ENCODE measurements around the gene TMC1.
"Not testable (repeated sequence)": the region's sequence is repeated elsewhere in the genome, so short reads cannot be mapped to it uniquely, and the experiment has no call there.

TMC1 gene

GRCh38 chr9:72521416-72521815 is at the start of gene TMC1:
Gene TMC1 (plus strand): TSS chr9:72521608. CDS start chr9:72648649, 127,041 bp downstream.
- DNase-seq (ENCODE audit: low read depth): not testable (repeated sequence)

- no peak for DNase-seq (ENCODE audit: low read depth)
Observed at GRCh38 chr9:72473474-72474261, 47.7 kb upstream of the TMC1 start.

DNA sequence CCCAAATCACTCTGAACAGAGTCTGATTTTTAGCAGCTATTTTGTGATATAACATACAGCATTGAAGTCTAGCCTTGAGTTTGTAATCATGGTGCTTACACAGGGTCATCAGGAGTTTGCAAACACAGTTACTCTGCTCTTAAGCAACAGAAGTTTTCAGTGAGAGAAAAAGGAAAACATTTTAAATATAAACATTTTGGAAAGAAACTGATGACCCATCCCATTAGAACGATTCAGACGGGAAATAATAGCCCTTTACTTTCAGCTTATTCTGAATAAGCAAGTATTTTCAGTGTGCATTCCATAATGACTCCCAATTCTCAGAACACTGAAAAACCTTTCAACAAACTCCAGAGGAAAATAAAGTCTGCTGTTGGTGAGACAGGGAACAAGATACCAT is 46.7 kb upstream of the TMC1 start:
- no peak for DNase-seq (ENCODE audit: low read depth)

DNA sequence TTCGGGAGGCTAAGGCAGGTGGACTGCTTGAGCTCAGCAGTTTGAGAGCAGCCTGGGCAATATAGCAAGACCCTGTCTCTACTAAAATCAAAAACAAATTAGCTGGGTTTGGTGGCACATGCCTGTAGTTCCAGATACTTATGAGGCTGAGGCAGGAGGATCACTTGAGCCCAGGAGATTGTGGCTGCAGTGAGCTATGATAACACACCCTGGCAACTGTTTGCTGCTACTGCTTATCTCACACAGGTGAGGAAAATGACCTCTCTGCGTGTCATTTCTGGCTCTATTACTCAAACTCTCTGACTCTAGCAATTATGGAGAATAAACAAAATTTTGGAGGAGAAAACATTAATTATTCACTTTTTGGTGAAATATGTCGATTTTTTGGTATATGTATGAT is 45.3 kb upstream of the TMC1 start:
- no peak for DNase-seq (ENCODE audit: low read depth)

GRCh38 chr9:72476617-72477437 is 44.6 kb upstream of the TMC1 start:
- peak; percentile 20 for DNase-seq (ENCODE audit: low read depth)

DNA sequence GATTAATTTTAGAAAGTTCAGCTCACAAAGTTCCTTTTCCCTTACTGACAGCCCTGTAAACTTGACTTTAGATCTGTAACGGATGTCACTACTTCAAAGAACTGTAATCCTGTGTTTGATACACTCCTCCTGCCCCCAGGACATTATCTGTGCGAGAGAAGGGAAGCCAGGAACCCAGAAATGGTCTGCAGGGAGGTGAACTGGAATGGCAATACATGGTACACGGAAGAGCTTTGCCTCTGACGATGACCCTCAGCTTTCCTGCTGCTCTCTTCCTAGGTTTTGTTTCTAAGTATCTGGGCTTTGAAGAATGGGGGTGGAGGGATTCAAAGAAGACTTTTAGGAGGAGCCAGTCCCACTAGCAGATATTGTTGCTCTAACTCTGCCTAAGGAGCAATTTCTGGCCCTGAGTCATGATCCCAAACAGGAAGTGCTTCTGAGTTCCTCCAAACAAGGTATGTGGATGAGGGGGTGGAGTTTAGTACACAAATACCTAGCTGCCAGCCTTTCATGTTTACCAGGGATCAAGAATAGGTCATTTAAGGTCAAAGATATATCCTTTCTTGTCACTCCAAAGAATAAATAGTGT is 43.4 kb upstream of the TMC1 start:
- DNase-seq (ENCODE audit: low read depth): no peak

DNA sequence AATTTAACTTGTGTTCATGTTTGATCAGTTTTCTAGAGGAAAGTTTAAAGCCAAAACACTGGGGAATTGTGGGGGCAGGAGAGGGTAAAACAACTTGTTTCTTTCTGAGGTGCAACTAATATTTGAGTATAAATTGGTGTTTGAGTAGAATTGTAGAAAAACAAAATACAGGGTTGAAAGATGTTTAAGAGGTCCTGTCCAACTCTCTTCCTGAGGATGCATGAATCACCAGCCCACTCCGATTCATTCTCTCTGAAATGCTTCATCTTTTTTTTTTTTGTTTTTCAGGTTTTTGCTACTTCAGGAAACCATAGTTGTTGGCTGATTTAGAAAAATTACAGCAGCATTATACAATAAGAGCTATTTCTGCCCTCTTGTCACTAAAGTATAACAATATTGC is 42.4 kb upstream of the TMC1 start:
- DNase-seq (ENCODE audit: low read depth): no peak

DNA sequence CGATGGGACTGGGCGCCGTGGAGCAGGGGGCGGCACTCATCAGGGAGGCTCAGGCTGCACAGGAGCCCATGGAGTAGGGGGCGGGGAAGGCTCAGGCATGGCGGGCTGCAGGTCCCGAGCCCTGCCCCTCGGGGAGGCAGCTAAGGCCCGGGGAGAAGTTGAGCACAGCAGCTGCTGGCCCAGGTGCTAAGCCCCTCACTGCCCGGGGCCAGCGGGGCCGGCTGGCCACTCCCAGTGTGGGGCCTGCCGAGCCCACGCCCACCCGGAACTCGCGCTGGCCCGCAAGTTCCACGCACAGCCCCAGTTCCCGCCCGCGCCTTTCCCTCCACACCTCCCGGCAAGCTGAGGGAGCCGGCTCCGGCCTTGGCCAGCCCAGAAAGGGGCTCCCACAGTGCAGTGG is 41.1 kb upstream of the TMC1 start:
- DNase-seq (ENCODE audit: low read depth): not testable (repeated sequence)

DNA sequence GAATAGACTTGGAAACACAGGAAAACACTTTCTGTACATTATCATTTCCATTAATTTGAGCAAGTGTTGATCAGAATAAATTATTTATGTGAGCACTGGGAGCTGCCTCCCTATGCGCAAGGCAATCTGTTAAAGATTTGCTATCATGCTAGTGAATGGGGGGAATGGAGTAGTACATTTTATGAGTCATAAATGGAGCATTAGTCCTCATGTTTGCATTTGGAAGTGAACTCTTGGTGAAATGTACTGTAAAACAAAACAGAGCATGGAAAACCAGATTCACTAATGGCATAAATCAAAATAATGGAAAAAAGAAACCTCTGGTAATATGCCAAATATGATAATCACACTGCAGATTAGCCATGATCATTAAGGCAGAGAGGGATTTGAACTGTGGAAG is 40.5 kb upstream of the TMC1 start:
- DNase-seq (ENCODE audit: low read depth): no peak

GRCh38 chr9:72485821-72486593 is 35.4 kb upstream of the TMC1 start:
- no peak for DNase-seq (ENCODE audit: low read depth)

DNA sequence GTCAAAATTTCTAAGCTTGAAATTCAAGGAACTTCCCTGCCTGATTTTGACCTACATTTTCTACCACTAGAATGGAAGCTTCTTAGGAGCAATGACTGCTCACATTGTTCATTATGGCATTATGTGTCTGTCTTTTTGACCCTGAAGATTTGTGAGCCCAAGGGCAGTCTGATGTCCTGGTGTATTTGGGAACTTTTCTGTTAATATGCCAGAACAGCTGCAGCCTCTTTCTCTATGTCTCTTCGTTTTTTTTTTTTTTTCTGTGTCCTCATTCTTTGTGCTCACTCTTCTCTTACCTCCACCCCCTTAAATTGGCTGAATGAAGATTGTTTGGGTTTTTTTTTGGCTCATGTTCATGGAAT is 34.8 kb upstream of the TMC1 start:
- DNase-seq (ENCODE audit: low read depth): no peak

GRCh38 chr9:72487665-72488064 is 33.7 kb upstream of the TMC1 start:
- DNase-seq (ENCODE audit: low read depth): not testable (repeated sequence)

GRCh38 chr9:72489986-72490385 is 31.4 kb upstream of the TMC1 start:
- DNase-seq (ENCODE audit: low read depth): no peak

DNA sequence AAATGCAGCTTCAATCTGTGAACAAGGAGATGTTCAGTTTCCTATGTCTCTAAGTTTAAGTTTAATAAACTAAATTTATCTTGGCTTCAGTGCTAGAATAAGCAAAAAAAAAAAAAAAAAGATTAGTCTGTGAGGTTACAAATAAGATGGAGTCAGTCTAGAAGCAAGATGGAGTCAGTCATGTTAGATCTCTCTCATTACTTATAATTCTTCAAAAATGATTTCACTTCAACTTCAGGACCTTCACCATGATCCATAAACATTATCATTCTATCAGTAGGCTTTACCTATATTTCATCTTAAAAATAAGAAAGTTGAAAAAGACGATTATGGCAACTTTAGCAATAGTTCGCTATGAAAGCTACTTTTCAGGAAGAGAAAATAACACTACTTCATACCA is 30.2 kb upstream of the TMC1 start:
- DNase-seq (ENCODE audit: low read depth): no peak

DNA sequence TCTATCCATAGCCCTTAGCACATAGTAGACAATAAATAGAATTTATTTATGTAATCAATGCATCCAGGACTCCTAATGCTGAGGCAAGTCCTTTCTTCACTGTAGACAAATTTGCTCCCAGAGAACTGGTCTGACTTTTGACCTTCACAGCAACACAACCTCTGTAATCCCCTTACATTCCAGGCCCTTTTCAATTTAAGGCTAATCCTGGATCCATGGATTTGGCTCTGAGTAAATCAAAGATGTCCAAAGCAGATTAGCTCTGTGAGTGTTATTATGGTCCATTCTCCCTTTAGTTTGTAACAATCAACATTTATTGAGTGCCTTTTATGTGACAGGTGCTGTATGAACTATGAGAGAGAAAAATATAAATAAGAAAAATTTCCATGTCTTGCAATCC is 27.4 kb upstream of the TMC1 start:
- no peak for DNase-seq (ENCODE audit: low read depth)

GRCh38 chr9:72497447-72498046 is 23.9 kb upstream of the TMC1 start:
- DNase-seq (ENCODE audit: low read depth): no peak

DNA sequence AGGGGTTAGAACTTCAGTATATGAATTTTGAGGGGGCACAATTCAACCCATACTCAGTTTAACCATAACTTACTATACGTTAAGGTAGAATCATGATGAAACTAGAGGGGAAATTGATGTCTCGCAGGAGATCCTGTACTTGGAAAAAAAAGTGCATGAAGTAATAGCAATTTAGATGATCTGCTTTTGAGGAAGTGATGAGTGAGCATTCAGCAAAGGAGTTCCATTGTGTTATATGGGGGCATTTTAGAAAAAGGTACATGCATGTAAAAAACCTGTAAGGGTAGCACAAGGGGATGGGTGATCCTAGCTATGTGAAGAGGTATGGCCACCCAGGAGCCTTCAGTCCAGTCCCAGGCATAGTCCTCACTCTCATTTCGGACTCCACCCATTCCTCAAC is 14.8 kb upstream of the TMC1 start:
- DNase-seq (ENCODE audit: low read depth): no peak

DNA sequence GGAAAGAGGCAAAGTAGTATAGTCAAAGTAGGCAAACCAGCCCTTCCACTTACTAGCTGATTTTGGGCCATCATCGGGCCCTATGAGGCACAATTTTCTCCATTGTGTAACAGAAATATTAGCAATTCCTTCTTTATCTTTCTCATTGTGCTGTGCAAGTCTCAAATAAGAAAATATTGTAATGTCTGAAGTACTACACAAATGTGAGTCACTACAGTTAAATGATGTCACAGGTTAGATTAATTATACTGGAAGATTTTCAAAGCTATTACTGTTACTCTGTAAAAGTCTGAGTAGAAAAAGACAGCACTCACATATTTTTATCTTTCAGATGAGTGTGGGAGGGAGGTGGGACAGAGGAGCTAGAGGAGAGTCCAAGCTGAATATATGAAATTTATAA is 12.4 kb upstream of the TMC1 start:
- no peak for DNase-seq (ENCODE audit: low read depth)

DNA sequence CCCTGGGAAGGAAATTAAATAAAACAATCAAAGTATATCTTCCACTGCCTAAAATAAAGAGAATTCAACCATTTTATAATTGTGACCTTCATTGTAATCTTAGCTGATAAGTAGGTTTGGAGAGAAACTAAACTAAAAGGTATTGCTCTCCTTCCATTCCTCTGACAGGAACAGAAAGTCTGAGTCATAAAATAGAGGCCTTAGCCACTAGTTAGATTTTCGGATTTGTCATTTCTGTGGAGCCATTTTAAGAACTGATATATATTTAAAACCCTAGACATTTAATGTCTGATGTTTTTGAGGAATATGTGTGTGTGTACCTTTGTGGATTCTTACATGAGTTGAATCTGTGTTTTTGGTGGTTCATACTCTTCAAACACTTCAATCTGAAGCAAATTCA is 11.8 kb upstream of the TMC1 start:
- no peak for DNase-seq (ENCODE audit: low read depth)

- not testable (repeated sequence) for DNase-seq (ENCODE audit: low read depth)
Observed at GRCh38 chr9:72521011-72521410, 397 bp upstream of the TMC1 start.

GRCh38 chr9:72524820-72525540 is 3.6 kb downstream of the TMC1 start:
- DNase-seq (ENCODE audit: low read depth): peak; percentile 18
